OCI-LY3 (cell line): Measurements from ENCODE around the gene DTHD1.

ENCODE experiments used
- EZH2phosphoT487 ChIP-seq: fragments of 200-600 bp; shearing (Covaris generic); IDR thresholded peaks from 2 replicates; pipeline ENCODE4 v1.6.1; 2018; ENCODE audit warnings: antibody characterized with exemption, mixed run types, low read depth
- TF ChIP-seq, protein P1 (sequence below): fragments of 200-600, 300-600 bp; sonication (generic); IDR thresholded peaks from 2 replicates; pipeline ENCODE4 v1.5.1; 2014; ENCODE audit warnings: antibody characterized with exemption, low read length, low read depth

GRCh38 chr4:36313301-36313700 is 31.9 kb downstream of the DTHD1 start:
- TF ChIP-seq, protein P1, sequence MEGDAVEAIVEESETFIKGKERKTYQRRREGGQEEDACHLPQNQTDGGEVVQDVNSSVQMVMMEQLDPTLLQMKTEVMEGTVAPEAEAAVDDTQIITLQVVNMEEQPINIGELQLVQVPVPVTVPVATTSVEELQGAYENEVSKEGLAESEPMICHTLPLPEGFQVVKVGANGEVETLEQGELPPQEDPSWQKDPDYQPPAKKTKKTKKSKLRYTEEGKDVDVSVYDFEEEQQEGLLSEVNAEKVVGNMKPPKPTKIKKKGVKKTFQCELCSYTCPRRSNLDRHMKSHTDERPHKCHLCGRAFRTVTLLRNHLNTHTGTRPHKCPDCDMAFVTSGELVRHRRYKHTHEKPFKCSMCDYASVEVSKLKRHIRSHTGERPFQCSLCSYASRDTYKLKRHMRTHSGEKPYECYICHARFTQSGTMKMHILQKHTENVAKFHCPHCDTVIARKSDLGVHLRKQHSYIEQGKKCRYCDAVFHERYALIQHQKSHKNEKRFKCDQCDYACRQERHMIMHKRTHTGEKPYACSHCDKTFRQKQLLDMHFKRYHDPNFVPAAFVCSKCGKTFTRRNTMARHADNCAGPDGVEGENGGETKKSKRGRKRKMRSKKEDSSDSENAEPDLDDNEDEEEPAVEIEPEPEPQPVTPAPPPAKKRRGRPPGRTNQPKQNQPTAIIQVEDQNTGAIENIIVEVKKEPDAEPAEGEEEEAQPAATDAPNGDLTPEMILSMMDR, result no peak
- TF ChIP-seq EZH2phosphoT487, result no peak
